ENCODE results near the gene HLA-DPB1. TPM values are rescaled to one million over a fixed set of nuclear protein-coding genes. Genes with fewer than 3 reads are reported as not detected.

The HLA-DPB1 gene
- total and polyA plus RNA-seq, 2 of the 4 experiments (the other 2 are of a cell fraction) = 7.7 to 10.7 TPM

- H2BK5ac ChIP-seq (ENCODE audit: low read depth, low read length, poor library complexity, severe bottlenecking) = no peak overlapping the region
- no peak overlapping the region for H2AK9ac ChIP-seq (replicated peaks; ENCODE audit: low read depth, low read length, poor library complexity)
- H2BK20ac ChIP-seq (ENCODE audit: low read depth, low read length) = no peak overlapping the region
- intact Hi-C loops (cut with micrococcal nuclease) = no loop called here
- no peak overlapping the region for H3K9ac ChIP-seq (ENCODE audit: low read depth, low read length)
- dilution Hi-C loops (cut with HindIII; ENCODE audit: low sequenced_read_pairs, unreplicated experiment) = no loop called here
- H2AFZ ChIP-seq (replicated peaks; ENCODE audit: low read length, poor library complexity) = no peak overlapping the region
- peaks cover 29% of the 10 kb centered on the region for H3K27me3 ChIP-seq (ENCODE audit: control insufficient read depth, insufficient read depth, low read length)
- no TSS peak for BruUV-seq (replicated peaks)
- H2BK15ac ChIP-seq (ENCODE audit: low read depth, low read length) = no peak overlapping the region
- H3K23ac ChIP-seq (ENCODE audit: low read depth, low read length) = no peak overlapping the region
- no peak overlapping the region for H3K4me2 ChIP-seq (ENCODE audit: low read depth, low read length)
- in situ Hi-C loops (cut with MboI; ENCODE audit: low sequenced_read_pairs) = no loop called here
- no peaks in the 10 kb centered on the region for H3K4me1 ChIP-seq (ENCODE audit: control insufficient read depth, insufficient read depth, low read length)
- DNase-seq (no peak), ATAC-seq (ENCODE audit: low read depth) (no peak)
- H4K8ac ChIP-seq (ENCODE audit: low read depth in 2 of 2, low read length in 2 of 2) = no peak overlapping the region
- no peak overlapping the region for H3K56ac ChIP-seq (ENCODE audit: extremely low read depth, insufficient read depth, low read length)
- H3K4ac ChIP-seq (ENCODE audit: low read depth, low read length) = no peak overlapping the region
- 60% methylated on average over 1 of the region's 3 CpGs; no CpG with 5 or more reads in 1 of the 2 experiments for WGBS, 2 experiments (ENCODE audit: extremely low coverage in 2 of 2, insufficient read length in 1 of 2)
- H4K20me1 ChIP-seq (ENCODE audit: insufficient read depth, low read length) = no peaks in the 10 kb centered on the region; the same call in 1 of the 2 replicates
- peaks cover 2% of the 10 kb centered on the region; the same call in 1 of the 2 replicates for H3K9me3 ChIP-seq (ENCODE audit: control insufficient read depth, insufficient read depth, low read length)
- no peak overlapping the region for H4K5ac ChIP-seq (ENCODE audit: low read depth, low read length)
- H3K14ac ChIP-seq (replicated peaks; ENCODE audit: low read depth, low read length) = no peak overlapping the region
- no peak overlapping the region for H3K4me3 ChIP-seq (ENCODE audit: insufficient read depth, low read depth, low read length)
- 0 out of 2 replicates have a peak, but pooled peaks cover under 1% of the 10 kb centered on the region for H3K36me3 ChIP-seq (ENCODE audit: control insufficient read depth, insufficient read depth, low read length)
- H3K9me1 ChIP-seq (ENCODE audit: insufficient read depth, low read length) = no peaks in the 10 kb centered on the region
- H3K79me1 ChIP-seq (ENCODE audit: low read depth in 1 of 2, low read length in 2 of 2) = no peaks in the 10 kb centered on the region
- ChIA-PET CTCF (no interaction called here), POLR2A (ENCODE audit: unreplicated experiment) (no interaction called here)
- H3K18ac ChIP-seq (ENCODE audit: low read depth, low read length) = no peak overlapping the region
- H2BK120ac ChIP-seq (ENCODE audit: low read depth, low read length) = no peak overlapping the region
- TF ChIP-seq SMC3 (IDR thresholded peaks at IDR 0.05; ENCODE audit: low read depth, low read length) (no peak), CHD1 (IDR thresholded peaks at IDR 0.05; ENCODE audit: low read depth, low read length) (no peak), RAD21 (IDR thresholded peaks at IDR 0.05; ENCODE audit: low read length) (no peak), MXI1 (IDR thresholded peaks at IDR 0.05; ENCODE audit: borderline replicate concordance, low read depth, low read length) (no peak), POLR2A (IDR thresholded peaks at IDR 0.05; ENCODE audit: low read depth, low read length) (no peak), BHLHE40 (IDR thresholded peaks at IDR 0.05; ENCODE audit: low read depth, low read length) (no peak), MAFK (IDR thresholded peaks at IDR 0.05; ENCODE audit: low read depth, low read length) (no peak)
- no peak overlapping the region for H4K91ac ChIP-seq (ENCODE audit: insufficient read depth, low read depth, low read length)
- no peak overlapping the region for H3K27ac ChIP-seq (ENCODE audit: insufficient read depth, low read length)
- H2AK5ac ChIP-seq (ENCODE audit: low read depth, low read length) = no peak overlapping the region
Observed at GRCh38 chr6:33092385-33092784, 16.6 kb downstream of the HLA-DPB1 start.

All from IMR-90 (cell line).